ENCODE data around the gene FHOD3.
A peak's percentile ranks its signal among the peaks of the same experiment; 100 is the strongest.

Gene FHOD3

DNA sequence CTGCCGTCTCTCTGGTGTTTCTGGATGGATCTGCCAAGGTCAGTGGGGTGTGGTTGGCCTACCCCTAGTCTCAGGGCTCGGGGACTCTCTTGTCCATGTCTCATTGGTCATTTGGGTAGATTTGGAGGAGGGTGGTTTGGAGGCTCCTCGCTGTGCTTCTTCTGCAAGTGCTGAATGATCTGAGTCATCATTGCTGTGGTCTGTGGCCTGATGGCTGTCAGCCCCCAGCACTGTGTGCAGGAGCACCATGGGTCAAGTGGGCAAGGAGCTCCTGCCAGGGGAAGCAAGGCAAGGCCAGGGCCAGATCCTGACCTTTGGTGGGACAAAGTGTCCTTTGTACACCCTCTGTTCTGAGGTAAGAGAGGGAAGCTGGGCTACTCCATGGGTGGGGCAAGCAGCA is 221.8 kb downstream of the FHOD3 start:
- peak; percentile 24 for DNase-seq
- Histone ChIP-seq H3K27ac (no peak overlapping the region), H3K36me3 (replicated peaks) (no peaks in the 10 kb centered on the region), H3K27me3 (replicated peaks) (no peaks in the 10 kb centered on the region), H3K4me3 (ENCODE audit: low read depth, low read length) (no peak overlapping the region)
- TF ChIP-seq, protein P1, sequence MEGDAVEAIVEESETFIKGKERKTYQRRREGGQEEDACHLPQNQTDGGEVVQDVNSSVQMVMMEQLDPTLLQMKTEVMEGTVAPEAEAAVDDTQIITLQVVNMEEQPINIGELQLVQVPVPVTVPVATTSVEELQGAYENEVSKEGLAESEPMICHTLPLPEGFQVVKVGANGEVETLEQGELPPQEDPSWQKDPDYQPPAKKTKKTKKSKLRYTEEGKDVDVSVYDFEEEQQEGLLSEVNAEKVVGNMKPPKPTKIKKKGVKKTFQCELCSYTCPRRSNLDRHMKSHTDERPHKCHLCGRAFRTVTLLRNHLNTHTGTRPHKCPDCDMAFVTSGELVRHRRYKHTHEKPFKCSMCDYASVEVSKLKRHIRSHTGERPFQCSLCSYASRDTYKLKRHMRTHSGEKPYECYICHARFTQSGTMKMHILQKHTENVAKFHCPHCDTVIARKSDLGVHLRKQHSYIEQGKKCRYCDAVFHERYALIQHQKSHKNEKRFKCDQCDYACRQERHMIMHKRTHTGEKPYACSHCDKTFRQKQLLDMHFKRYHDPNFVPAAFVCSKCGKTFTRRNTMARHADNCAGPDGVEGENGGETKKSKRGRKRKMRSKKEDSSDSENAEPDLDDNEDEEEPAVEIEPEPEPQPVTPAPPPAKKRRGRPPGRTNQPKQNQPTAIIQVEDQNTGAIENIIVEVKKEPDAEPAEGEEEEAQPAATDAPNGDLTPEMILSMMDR (IDR thresholded peaks at IDR 0.05; ENCODE audit: low read depth, low read length, missing control alignments), result no peak
- in situ Hi-C loops (cut with HindIII; ENCODE audit: low pct_ligation_motif_present, low sequenced_read_pairs), result no loop called here

DNA sequence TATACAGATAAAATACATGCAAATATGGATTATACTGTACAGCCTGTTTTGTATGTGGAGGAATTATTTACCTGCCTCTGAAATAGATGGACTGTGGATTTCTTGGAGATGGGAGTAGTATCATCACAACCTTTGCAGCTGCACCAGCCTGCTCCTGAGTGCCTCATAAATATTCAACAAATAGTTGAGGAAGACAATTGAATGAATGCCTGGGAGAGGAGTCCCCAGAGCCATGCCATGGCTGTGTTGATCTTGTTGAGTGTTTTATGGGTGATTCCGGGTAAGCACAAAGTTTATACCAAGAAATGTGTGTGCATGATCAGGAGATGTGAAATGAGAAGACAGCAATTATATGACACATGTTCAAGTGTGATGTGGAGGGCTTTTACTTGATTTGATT is 225.0 kb downstream of the FHOD3 start:
- Histone ChIP-seq H3K27ac (no peak overlapping the region), H3K4me3 (ENCODE audit: low read depth, low read length) (no peak overlapping the region), H3K27me3 (replicated peaks) (no peaks in the 10 kb centered on the region), H3K36me3 (replicated peaks) (no peaks in the 10 kb centered on the region)
- in situ Hi-C loops (cut with HindIII; ENCODE audit: low pct_ligation_motif_present, low sequenced_read_pairs), result no loop called here
- TF ChIP-seq, protein P1 (IDR thresholded peaks at IDR 0.05; ENCODE audit: low read depth, low read length, missing control alignments), result no peak
- DNase-seq, result no peak

DNA sequence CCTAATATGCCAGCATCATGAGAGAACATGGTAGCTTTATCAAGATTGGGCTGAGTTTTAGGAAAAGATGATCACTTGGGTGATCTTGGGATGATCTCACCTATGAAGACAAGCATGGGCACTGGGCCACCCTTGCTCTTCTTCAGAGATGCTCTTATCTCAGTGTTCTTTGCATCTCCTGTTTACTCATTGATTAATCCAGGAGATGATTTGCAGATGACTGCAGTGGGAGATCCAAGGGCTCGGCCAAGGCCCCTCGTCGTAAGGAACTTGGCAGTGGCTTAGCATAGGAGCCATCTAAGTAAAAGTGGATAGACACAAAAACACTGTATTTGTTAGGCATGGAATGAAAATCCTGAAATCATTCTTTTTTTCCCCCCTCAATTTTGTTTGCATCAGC is 228.4 kb downstream of the FHOD3 start:
- Histone ChIP-seq H3K36me3 (replicated peaks) (no peaks in the 10 kb centered on the region), H3K4me3 (ENCODE audit: low read depth, low read length) (no peak overlapping the region), H3K27me3 (replicated peaks) (no peaks in the 10 kb centered on the region), H3K27ac (no peak overlapping the region)
- no peak for DNase-seq
- in situ Hi-C loops (cut with HindIII; ENCODE audit: low pct_ligation_motif_present, low sequenced_read_pairs), result no loop called here
- TF ChIP-seq, protein P1 (IDR thresholded peaks at IDR 0.05; ENCODE audit: low read depth, low read length, missing control alignments), result no peak

DNA sequence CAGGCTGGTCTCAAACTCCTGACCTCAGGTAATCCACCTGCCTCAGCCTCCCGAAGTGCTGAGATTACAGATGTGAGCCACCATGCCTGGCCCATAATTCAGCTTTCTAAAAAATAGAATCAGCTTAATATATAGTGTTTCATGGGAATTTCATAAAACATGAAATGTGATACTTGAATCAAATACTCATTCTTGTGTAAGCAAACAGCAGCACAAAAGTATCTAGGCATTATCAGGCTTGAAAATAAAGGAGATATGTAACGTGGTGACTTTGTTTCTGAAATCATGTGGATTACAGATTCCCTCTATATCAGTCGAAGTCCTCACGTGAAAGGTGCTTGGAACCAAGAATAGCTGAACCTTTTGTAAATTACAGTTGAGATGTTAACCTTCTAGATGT is 229.1 kb downstream of the FHOD3 start:
- H3K27ac ChIP-seq, result no peak overlapping the region
- DNase-seq, result no peak

DNA sequence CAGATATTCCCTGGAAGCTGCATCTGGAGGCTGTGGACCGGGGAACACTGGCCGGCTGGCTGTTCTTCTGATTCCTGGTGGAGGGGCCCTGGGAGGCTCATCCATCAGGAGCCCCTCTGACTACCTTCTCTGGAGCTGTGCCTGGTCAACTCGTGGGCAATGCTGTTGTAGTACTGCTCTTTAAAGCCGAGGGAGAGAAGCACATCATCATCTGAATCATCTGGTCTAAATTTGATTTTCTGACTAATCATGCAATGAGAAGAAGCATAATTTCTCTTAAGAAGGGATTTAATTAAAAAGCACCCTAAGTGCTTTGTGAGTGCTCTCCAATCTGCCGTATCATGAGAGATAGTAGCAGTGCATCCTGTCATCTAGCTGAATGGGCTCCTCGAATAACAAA is 229.5 kb downstream of the FHOD3 start:
- H3K4me3 ChIP-seq (ENCODE audit: low read depth, low read length), result no peak overlapping the region

More for the DNA sequence above, 229.1 kb downstream of the FHOD3 start:
- Histone ChIP-seq H3K27me3 (replicated peaks) (no peaks in the 10 kb centered on the region), H3K36me3 (replicated peaks) (no peaks in the 10 kb centered on the region), H3K4me3 (ENCODE audit: low read depth, low read length) (no peak overlapping the region)
- in situ Hi-C loops (cut with HindIII; ENCODE audit: low pct_ligation_motif_present, low sequenced_read_pairs), result no loop called here
- TF ChIP-seq, protein P1 (IDR thresholded peaks at IDR 0.05; ENCODE audit: low read depth, low read length, missing control alignments), result no peak

More for the DNA sequence above, 229.5 kb downstream of the FHOD3 start:
- in situ Hi-C loops (cut with HindIII; ENCODE audit: low pct_ligation_motif_present, low sequenced_read_pairs), result no loop called here
- DNase-seq, result no peak
- H3K27me3 ChIP-seq (replicated peaks), result no peaks in the 10 kb centered on the region
- TF ChIP-seq, protein P1 (IDR thresholded peaks at IDR 0.05; ENCODE audit: low read depth, low read length, missing control alignments), result no peak
- no peak overlapping the region for H3K27ac ChIP-seq
- no peaks in the 10 kb centered on the region for H3K36me3 ChIP-seq (replicated peaks)

All from brain microvascular endothelial cell (primary cell).